Measurements from ENCODE around the gene HECTD4. TPM values are rescaled to one million over a fixed set of nuclear protein-coding genes. Genes with fewer than 3 reads are reported as not detected.

Gene HECTD4
- total and polyA plus RNA-seq, 9 of the 15 experiments (the other 6 are each of a cell fraction or from before 2014, with no cell fraction given): 3.5 to 33.3 (median 13.5) TPM

DNA sequence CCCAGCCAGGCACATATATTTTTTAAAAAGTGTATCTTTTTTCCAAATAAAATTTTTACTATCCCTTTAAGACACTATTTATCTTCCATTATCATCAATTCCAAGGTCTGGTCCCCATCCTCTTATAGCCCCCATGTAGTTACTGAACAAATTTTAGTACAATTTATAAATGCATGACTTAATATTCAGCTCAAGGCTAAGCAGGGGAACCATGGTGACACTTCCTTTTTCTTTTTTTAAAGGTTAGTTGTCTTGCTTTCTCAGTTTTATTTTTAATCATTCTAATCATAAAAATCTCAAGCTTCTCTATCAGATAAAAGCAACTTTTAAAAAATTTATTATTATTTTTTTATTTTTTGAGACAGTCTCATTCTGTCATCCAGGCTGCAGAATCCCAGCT lies 164.6 kb downstream of the HECTD4 start:
- H3K9me3 ChIP-seq (replicated peaks; ENCODE audit: control insufficient read depth, insufficient read depth, low read depth, low read length): no peaks in the 10 kb centered on the region
- no peak overlapping the region for H3K4me3 ChIP-seq
- H3K4me2 ChIP-seq (ENCODE audit: insufficient read depth, low read length): no peak overlapping the region
- peaks cover 20% of the 10 kb centered on the region; the same call in 2 of the 3 replicates for H3K36me3 ChIP-seq (ENCODE audit: control insufficient read depth, insufficient read depth, low read length)
- no peak overlapping the region for H3K9ac ChIP-seq (ENCODE audit: insufficient read depth in 1 of 2, low read depth in 2 of 2, low read length in 2 of 2)
- no peak for TF ChIP-seq ZNF764 (CRISPR knock-in tag; IDR thresholded peaks at IDR 0.05; ENCODE audit: low read depth)
- no peak for TF ChIP-seq BDP1 (IDR thresholded peaks at IDR 0.05; ENCODE audit: insufficient read depth, insufficient read length)
- in situ Hi-C loops (cut with MboI): no loop called here
- FAIRE-seq: no peak
- intact Hi-C loops (cut with micrococcal nuclease): no loop called here
- no peak for ATAC-seq
- no peaks in the 10 kb centered on the region for H3K27me3 ChIP-seq (ENCODE audit: control insufficient read depth in 2 of 2, insufficient read depth in 2 of 2, low read length in 2 of 2)
- DNase-seq (ENCODE audit: extremely low read depth in 1 of 4, low spot score in 3 of 4): no peak
- POLR2A ChIA-PET: interaction anchor here (0.6 to 1.0 kb wide), 4 partner anchors 11 to 167 kb away, joined by 3 read pairs; no protein-coding TSS in a partner anchor
- H3K4me1 ChIP-seq (replicated peaks in 1 of 2; ENCODE audit: control insufficient read depth in 2 of 2, insufficient read depth in 2 of 2, low read length in 2 of 2): no peaks in the 10 kb centered on the region
- H2AFZ ChIP-seq (ENCODE audit: low read depth, low read length): no peak overlapping the region
- CTCF ChIA-PET (ENCODE audit: low intra/inter-chr PET ratio): no interaction called here
- no peak overlapping the region for H3K27ac ChIP-seq (ENCODE audit: extremely low read depth, low read depth, low read length)
- H3K9me1 ChIP-seq (ENCODE audit: control insufficient read depth, insufficient read depth, low read length): no peaks in the 10 kb centered on the region
- no peaks in the 10 kb centered on the region for H3K79me2 ChIP-seq (ENCODE audit: control insufficient read depth, insufficient read depth, low read length)
- BruUV-seq (replicated peaks): no TSS peak
- no peaks in the 10 kb centered on the region for H4K20me1 ChIP-seq (replicated peaks; ENCODE audit: control insufficient read depth, insufficient read depth, low read length)

DNA sequence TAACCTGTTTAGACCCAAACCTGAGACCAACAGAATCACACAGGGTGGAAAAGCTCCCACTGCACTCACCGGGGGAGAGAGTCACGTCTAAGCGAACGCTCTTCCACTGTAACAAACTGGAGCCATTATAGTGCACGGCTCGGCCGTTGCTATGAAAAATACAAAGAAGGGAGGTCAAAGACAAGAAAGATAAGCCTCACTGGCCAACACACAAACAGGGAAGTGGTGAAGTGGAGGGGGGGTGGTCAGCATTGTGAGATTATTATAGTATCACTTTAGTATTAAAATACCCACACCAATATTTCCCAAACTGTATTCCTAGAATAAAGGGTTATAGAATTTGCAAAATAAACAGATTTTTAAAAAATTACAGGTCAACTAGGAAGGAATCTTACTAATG lies 166.0 kb downstream of the HECTD4 start:
- in situ Hi-C loops (cut with MboI) (no loop called here), intact Hi-C loops (cut with micrococcal nuclease) (no loop called here)
- DNase-seq (ENCODE audit: extremely low read depth in 1 of 4, low spot score in 3 of 4): no peak
- H3K79me2 ChIP-seq (ENCODE audit: control insufficient read depth, insufficient read depth, low read length): no peaks in the 10 kb centered on the region
- H3K4me1 ChIP-seq (replicated peaks in 1 of 2; ENCODE audit: control insufficient read depth in 2 of 2, insufficient read depth in 2 of 2, low read length in 2 of 2): no peaks in the 10 kb centered on the region
- no peak overlapping the region for H3K9ac ChIP-seq (ENCODE audit: insufficient read depth in 1 of 2, low read depth in 2 of 2, low read length in 2 of 2)
- peak overlapping the region; percentile 7; the same call in 1 of the 3 replicates for H3K27ac ChIP-seq (ENCODE audit: extremely low read depth, low read depth, low read length)
- ATAC-seq: no peak; the same call in 2 of the 3 replicates
- H3K9me3 ChIP-seq (replicated peaks; ENCODE audit: control insufficient read depth, insufficient read depth, low read depth, low read length): no peaks in the 10 kb centered on the region
- no peaks in the 10 kb centered on the region for H4K20me1 ChIP-seq (replicated peaks; ENCODE audit: control insufficient read depth, insufficient read depth, low read length)
- ChIA-PET CTCF (ENCODE audit: low intra/inter-chr PET ratio) (no interaction called here), POLR2A (interaction anchor here (0.6 to 1.3 kb wide), 3 partner anchors 13 to 330 kb away, joined by 3 to 4 read pairs (median 4); no protein-coding TSS in a partner anchor)
- no peaks in the 10 kb centered on the region for H3K9me1 ChIP-seq (ENCODE audit: control insufficient read depth, insufficient read depth, low read length)
- H3K36me3 ChIP-seq (ENCODE audit: control insufficient read depth, insufficient read depth, low read length): peaks cover 32% of the 10 kb centered on the region
- FAIRE-seq: no peak
- no peak overlapping the region for H2AFZ ChIP-seq (ENCODE audit: low read depth, low read length)
- BruUV-seq (replicated peaks): no TSS peak
- 79% methylated on average over 7 of the region's 7 CpGs for WGBS (ENCODE audit: insufficient coverage, low coverage, missing lambda C conversion rate)
- H3K4me3 ChIP-seq: no peak overlapping the region
- H3K27me3 ChIP-seq (ENCODE audit: control insufficient read depth in 2 of 2, insufficient read depth in 2 of 2, low read length in 2 of 2): no peaks in the 10 kb centered on the region
- no peak overlapping the region for H3K4me2 ChIP-seq (ENCODE audit: insufficient read depth, low read length)
- TF ChIP-seq, protein P1, sequence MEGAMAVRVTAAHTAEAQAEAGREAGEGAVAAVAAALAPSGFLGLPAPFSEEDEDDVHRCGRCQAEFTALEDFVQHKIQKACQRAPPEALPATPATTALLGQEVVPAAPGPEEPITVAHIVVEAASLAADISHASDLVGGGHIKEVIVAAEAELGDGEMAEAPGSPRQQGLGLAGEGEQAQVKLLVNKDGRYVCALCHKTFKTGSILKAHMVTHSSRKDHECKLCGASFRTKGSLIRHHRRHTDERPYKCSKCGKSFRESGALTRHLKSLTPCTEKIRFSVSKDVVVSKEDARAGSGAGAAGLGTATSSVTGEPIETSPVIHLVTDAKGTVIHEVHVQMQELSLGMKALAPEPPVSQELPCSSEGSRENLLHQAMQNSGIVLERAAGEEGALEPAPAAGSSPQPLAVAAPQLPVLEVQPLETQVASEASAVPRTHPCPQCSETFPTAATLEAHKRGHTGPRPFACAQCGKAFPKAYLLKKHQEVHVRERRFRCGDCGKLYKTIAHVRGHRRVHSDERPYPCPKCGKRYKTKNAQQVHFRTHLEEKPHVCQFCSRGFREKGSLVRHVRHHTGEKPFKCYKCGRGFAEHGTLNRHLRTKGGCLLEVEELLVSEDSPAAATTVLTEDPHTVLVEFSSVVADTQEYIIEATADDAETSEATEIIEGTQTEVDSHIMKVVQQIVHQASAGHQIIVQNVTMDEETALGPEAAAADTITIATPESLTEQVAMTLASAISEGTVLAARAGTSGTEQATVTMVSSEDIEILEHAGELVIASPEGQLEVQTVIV (CRISPR knock-in tag; IDR thresholded peaks at IDR 0.05; ENCODE audit: borderline replicate concordance): no peak
- TF ChIP-seq, protein P2, sequence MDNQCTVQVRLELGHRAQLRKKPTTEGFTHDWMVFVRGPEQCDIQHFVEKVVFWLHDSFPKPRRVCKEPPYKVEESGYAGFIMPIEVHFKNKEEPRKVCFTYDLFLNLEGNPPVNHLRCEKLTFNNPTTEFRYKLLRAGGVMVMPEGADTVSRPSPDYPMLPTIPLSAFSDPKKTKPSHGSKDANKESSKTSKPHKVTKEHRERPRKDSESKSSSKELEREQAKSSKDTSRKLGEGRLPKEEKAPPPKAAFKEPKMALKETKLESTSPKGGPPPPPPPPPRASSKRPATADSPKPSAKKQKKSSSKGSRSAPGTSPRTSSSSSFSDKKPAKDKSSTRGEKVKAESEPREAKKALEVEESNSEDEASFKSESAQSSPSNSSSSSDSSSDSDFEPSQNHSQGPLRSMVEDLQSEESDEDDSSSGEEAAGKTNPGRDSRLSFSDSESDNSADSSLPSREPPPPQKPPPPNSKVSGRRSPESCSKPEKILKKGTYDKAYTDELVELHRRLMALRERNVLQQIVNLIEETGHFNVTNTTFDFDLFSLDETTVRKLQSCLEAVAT (IDR thresholded peaks at IDR 0.05): no peak
- TF ChIP-seq, protein P3, sequence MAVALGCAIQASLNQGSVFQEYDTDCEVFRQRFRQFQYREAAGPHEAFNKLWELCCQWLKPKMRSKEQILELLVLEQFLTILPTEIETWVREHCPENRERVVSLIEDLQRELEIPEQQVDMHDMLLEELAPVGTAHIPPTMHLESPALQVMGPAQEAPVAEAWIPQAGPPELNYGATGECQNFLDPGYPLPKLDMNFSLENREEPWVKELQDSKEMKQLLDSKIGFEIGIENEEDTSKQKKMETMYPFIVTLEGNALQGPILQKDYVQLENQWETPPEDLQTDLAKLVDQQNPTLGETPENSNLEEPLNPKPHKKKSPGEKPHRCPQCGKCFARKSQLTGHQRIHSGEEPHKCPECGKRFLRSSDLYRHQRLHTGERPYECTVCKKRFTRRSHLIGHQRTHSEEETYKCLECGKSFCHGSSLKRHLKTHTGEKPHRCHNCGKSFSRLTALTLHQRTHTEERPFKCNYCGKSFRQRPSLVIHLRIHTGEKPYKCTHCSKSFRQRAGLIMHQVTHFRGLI (CRISPR knock-in tag; IDR thresholded peaks at IDR 0.05): peak; percentile 46; the same call in 1 of the 2 replicates
- TF ChIP-seq, protein P4, sequence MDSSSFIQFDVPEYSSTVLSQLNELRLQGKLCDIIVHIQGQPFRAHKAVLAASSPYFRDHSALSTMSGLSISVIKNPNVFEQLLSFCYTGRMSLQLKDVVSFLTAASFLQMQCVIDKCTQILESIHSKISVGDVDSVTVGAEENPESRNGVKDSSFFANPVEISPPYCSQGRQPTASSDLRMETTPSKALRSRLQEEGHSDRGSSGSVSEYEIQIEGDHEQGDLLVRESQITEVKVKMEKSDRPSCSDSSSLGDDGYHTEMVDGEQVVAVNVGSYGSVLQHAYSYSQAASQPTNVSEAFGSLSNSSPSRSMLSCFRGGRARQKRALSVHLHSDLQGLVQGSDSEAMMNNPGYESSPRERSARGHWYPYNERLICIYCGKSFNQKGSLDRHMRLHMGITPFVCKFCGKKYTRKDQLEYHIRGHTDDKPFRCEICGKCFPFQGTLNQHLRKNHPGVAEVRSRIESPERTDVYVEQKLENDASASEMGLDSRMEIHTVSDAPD (CRISPR knock-in tag; IDR thresholded peaks at IDR 0.05): no peak
- 0 out of 2 replicates have a peak, but pooled peaks have one; percentile 2 for TF ChIP-seq ZNF316 (IDR thresholded peaks at IDR 0.05)

Measured in K562 (cell line).